Spleen (tissue), 7 donors: ENCODE results near the gene KPNA6.

Experiments used
- POLR2A ChIP-seq, 3 donors: fragments of 450-650 bp; IDR thresholded peaks; one replicate each; pipeline ENCODE4 v1.5.1; 2017; ENCODE audit warnings: antibody characterized with exemption in 3 of 3, mild to moderate bottlenecking in 1 of 3
- POLR2AphosphoS5 ChIP-seq, 3 donors: sonication (generic); formaldehyde crosslinking; IDR thresholded peaks; one replicate each; pipeline ENCODE4 v1.5.1; 2017; ENCODE audit warnings: antibody characterized with exemption in 3 of 3
- TF ChIP-seq, protein P1 (sequence below), 11 experiments: fragments of 200-600 bp in 7 of 11; fragments of 450-650 bp in 4 of 11; sonication (generic) in 4 of 11; IDR thresholded peaks in 8 of 11; conservative IDR thresholded peaks in 3 of 11; 1 replicate in 7 of 11; 2 replicates in 4 of 11; pipeline versions ENCODE4 v1.4.0 to v1.8.0; 2016 to 2021; ENCODE audit warnings: antibody characterized with exemption in 11 of 11, inconsistent platforms in 4 of 11, mild to moderate bottlenecking in 1 of 11
- donor health status: DM: no; HTN: no; CAD: no; lungs with moderate emphysema.
- donor health status: DM: no; HTN: no; CAD: no.
- donor health status: DM: no; HTN: no; CAD: no.

DNA sequence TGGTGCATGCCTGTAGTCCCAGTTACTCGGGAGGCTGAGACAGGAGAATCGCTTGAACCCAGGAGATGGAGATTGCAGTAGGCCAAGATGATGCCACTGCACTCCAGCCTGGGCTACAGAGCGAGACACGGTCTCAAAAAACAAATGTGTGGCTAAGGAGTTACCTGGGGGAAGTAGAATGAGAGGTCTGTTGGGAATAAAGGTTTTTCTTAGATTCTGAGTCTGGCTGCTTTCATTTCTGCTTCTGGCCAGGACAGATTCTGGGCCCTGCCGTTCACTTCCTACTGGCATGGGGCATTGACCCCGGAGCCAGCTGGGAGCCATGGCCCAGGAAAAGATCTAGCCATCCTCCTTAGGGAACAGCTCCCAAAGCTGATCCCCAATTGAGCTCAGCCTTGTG lies 100.6 kb downstream of the KPNA6 start:
- TF ChIP-seq POLR2A (IDR thresholded peaks at IDR 0.05) (no peak), POLR2AphosphoS5 (IDR thresholded peaks at IDR 0.05) (no peak)
- TF ChIP-seq, protein P1, sequence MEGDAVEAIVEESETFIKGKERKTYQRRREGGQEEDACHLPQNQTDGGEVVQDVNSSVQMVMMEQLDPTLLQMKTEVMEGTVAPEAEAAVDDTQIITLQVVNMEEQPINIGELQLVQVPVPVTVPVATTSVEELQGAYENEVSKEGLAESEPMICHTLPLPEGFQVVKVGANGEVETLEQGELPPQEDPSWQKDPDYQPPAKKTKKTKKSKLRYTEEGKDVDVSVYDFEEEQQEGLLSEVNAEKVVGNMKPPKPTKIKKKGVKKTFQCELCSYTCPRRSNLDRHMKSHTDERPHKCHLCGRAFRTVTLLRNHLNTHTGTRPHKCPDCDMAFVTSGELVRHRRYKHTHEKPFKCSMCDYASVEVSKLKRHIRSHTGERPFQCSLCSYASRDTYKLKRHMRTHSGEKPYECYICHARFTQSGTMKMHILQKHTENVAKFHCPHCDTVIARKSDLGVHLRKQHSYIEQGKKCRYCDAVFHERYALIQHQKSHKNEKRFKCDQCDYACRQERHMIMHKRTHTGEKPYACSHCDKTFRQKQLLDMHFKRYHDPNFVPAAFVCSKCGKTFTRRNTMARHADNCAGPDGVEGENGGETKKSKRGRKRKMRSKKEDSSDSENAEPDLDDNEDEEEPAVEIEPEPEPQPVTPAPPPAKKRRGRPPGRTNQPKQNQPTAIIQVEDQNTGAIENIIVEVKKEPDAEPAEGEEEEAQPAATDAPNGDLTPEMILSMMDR (IDR thresholded peaks at IDR 0.05 in 8 of 11, conservative IDR thresholded peaks at IDR 0.05 in 3 of 11), result no peak
